Panc1 (cell line): ENCODE measurements around the gene NTNG2. TPM values are rescaled to one million over a fixed set of nuclear protein-coding genes. Genes with fewer than 3 reads are reported as not detected.
"Not testable (repeated sequence)": the region's sequence is repeated elsewhere in the genome, so short reads cannot be mapped to it uniquely, and the experiment has no call there.

Experiments
- ATAC-seq: fragments of 200-7000 bp; cut with Tn5 transposase; 2 replicates; pipeline ENCODE4 v1.9.1; 2020; ENCODE audit warnings: mild to moderate bottlenecking, moderate library complexity
- BruUV-seq: library from RNA; stranded (reverse); fragments of 400-500 nt; replicated peaks from 2 replicates; lab custom pipeline; 2021; lab: Mats Ljungman, UMichigan
- CTCF ChIA-PET: fragments of 300-600 bp; sonication (Branson Sonifier 250); formaldehyde crosslinking; loops from one replicate; lab custom pipeline; 2022; ENCODE audit warnings: antibody characterized with exemption; lab: Charles Lee
- POLR2A ChIA-PET: fragments of 300-600 bp; sonication (Branson Sonifier 250); formaldehyde crosslinking; loops from one replicate; lab custom pipeline; 2022; ENCODE audit warnings: antibody characterized with exemption; lab: Charles Lee
- DNase-seq: peaks from one replicate; pipeline ENCODE4 v3.0.0-alpha.2; 2010; ENCODE audit warnings: low read depth, low spot score
- H3K27ac ChIP-seq: 2 replicates; pipeline ENCODE4 v1.5.1; 2011; ENCODE audit warnings: mild to moderate bottlenecking, low read length, inconsistent platforms
- H3K27me3 ChIP-seq: fragments of 200-500 bp; sonication (Bioruptor generic); 2 replicates; pipeline ENCODE4 v1.6.0; 2014; ENCODE audit warnings: low read length, inconsistent platforms; ENCODE audit not compliant: control insufficient read depth, insufficient read depth
- H3K36me3 ChIP-seq: fragments of 200-500 bp; sonication (Bioruptor generic); 2 replicates; pipeline ENCODE4 v1.5.1; 2014; ENCODE audit warnings: inconsistent platforms, mild to moderate bottlenecking, low read length, moderate library complexity; ENCODE audit not compliant: control insufficient read depth, insufficient read depth
- H3K4me1 ChIP-seq: 2 replicates; pipeline ENCODE4 v1.5.1; 2011; ENCODE audit warnings: inconsistent platforms, mild to moderate bottlenecking, low read length, moderate library complexity; ENCODE audit not compliant: control insufficient read depth, insufficient read depth
- H3K4me3 ChIP-seq, 2 experiments: 2 replicates each; pipeline ENCODE4 v1.5.1; 2011 to 2012; ENCODE audit warnings: low read depth in 2 of 2, low read length in 2 of 2, mild to moderate bottlenecking in 2 of 2, inconsistent platforms in 1 of 2, moderate library complexity in 1 of 2
- H3K9me3 ChIP-seq: fragments of 200-500 bp; sonication (Bioruptor generic); 2 replicates; pipeline ENCODE4 v1.5.1; 2014; ENCODE audit warnings: low read depth, mild to moderate bottlenecking, inconsistent platforms, low read length, moderate library complexity; ENCODE audit not compliant: control insufficient read depth, insufficient read depth
- POLR2AphosphoS5 ChIP-seq: IDR thresholded peaks from 2 replicates; pipeline ENCODE4 v1.6.1; 2012; ENCODE audit warnings: mild to moderate bottlenecking, low read depth, low read length, moderate library complexity
- SIN3A ChIP-seq: IDR thresholded peaks from 2 replicates; pipeline ENCODE4 v1.6.1; 2012; ENCODE audit warnings: low read depth, mild to moderate bottlenecking, low read length, moderate library complexity, borderline replicate concordance; ENCODE audit not compliant: insufficient read depth
- TCF7L2 ChIP-seq: IDR thresholded peaks from 2 replicates; pipeline ENCODE4 v1.6.1; 2011; ENCODE audit warnings: mild to moderate bottlenecking, low read depth, low read length, inconsistent platforms
- in situ Hi-C: cut with HindIII; loops from 2 replicates; pipeline ENCODE4 v1.10.0; 2016; ENCODE audit warnings: low sequenced_read_pairs, low pct_unique_long_range_greater_than_20kb
- intact Hi-C: fragments of 100-400 bp; cut with micrococcal nuclease; formaldehyde crosslinking; loops from one replicate; pipeline ENCODE4 v1.10.0; 2022; ENCODE audit not compliant: unreplicated experiment
- total RNA-seq: library from RNA; stranded (reverse); gene quantifications from one replicate; pipeline ENCODE4 v1.2.1, GENCODE V29; 2021; ENCODE audit not compliant: unreplicated experiment
- TF ChIP-seq, protein P1 (sequence below), 2 experiments: IDR thresholded peaks; 2 replicates each; pipeline ENCODE4 v1.6.1; 2011 to 2012; ENCODE audit warnings: low read depth in 2 of 2, control low read depth in 1 of 2, low read length in 1 of 2, mild to moderate bottlenecking in 1 of 2, moderate library complexity in 1 of 2; ENCODE audit not compliant: insufficient read depth in 1 of 2
- TF ChIP-seq, protein P2 (sequence below): fragments of 450-650 bp; IDR thresholded peaks from 2 replicates; pipeline ENCODE4 v1.5.1; 2017; ENCODE audit warnings: mild to moderate bottlenecking

The NTNG2 gene
- total RNA-seq, 1 experiment from 2014 or later: 5.1 TPM

- H3K36me3 ChIP-seq: no peaks in the 10 kb centered on the region
- H3K27ac ChIP-seq: no peak overlapping the region
- CTCF ChIA-PET: no interaction called here
- no TSS peak for BruUV-seq
- POLR2A ChIA-PET: no interaction called here
- H3K9me3 ChIP-seq: no peaks in the 10 kb centered on the region
- TF ChIP-seq, protein P1, sequence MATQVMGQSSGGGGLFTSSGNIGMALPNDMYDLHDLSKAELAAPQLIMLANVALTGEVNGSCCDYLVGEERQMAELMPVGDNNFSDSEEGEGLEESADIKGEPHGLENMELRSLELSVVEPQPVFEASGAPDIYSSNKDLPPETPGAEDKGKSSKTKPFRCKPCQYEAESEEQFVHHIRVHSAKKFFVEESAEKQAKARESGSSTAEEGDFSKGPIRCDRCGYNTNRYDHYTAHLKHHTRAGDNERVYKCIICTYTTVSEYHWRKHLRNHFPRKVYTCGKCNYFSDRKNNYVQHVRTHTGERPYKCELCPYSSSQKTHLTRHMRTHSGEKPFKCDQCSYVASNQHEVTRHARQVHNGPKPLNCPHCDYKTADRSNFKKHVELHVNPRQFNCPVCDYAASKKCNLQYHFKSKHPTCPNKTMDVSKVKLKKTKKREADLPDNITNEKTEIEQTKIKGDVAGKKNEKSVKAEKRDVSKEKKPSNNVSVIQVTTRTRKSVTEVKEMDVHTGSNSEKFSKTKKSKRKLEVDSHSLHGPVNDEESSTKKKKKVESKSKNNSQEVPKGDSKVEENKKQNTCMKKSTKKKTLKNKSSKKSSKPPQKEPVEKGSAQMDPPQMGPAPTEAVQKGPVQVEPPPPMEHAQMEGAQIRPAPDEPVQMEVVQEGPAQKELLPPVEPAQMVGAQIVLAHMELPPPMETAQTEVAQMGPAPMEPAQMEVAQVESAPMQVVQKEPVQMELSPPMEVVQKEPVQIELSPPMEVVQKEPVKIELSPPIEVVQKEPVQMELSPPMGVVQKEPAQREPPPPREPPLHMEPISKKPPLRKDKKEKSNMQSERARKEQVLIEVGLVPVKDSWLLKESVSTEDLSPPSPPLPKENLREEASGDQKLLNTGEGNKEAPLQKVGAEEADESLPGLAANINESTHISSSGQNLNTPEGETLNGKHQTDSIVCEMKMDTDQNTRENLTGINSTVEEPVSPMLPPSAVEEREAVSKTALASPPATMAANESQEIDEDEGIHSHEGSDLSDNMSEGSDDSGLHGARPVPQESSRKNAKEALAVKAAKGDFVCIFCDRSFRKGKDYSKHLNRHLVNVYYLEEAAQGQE (IDR thresholded peaks at IDR 0.05; ENCODE audit: insufficient read depth in 1 of 2, low read depth in 2 of 2, low read length in 1 of 2): no peak
- TF ChIP-seq, protein P2, sequence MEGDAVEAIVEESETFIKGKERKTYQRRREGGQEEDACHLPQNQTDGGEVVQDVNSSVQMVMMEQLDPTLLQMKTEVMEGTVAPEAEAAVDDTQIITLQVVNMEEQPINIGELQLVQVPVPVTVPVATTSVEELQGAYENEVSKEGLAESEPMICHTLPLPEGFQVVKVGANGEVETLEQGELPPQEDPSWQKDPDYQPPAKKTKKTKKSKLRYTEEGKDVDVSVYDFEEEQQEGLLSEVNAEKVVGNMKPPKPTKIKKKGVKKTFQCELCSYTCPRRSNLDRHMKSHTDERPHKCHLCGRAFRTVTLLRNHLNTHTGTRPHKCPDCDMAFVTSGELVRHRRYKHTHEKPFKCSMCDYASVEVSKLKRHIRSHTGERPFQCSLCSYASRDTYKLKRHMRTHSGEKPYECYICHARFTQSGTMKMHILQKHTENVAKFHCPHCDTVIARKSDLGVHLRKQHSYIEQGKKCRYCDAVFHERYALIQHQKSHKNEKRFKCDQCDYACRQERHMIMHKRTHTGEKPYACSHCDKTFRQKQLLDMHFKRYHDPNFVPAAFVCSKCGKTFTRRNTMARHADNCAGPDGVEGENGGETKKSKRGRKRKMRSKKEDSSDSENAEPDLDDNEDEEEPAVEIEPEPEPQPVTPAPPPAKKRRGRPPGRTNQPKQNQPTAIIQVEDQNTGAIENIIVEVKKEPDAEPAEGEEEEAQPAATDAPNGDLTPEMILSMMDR: no peak
- TF ChIP-seq SIN3A (no peak), POLR2AphosphoS5 (no peak), TCF7L2 (no peak)
- no peak overlapping the region for H3K4me3 ChIP-seq
- no peak for ATAC-seq
- in situ Hi-C loops: no loop called here
- no peaks in the 10 kb centered on the region; the same call in 1 of the 2 replicates for H3K27me3 ChIP-seq
- H3K4me1 ChIP-seq: no peaks in the 10 kb centered on the region
- no peak for DNase-seq
- intact Hi-C loops: no loop called here
These were observed 32.3 kb upstream of the NTNG2 start for GRCh38 chr9:132129535-132129934.

- H3K36me3 ChIP-seq, ATAC-seq, POLR2A ChIA-PET, intact Hi-C loops, H3K4me1 ChIP-seq, in situ Hi-C loops, H3K27ac ChIP-seq, CTCF ChIA-PET, H3K9me3 ChIP-seq, DNase-seq, BruUV-seq, H3K27me3 ChIP-seq, H3K4me3 ChIP-seq: not testable (repeated sequence)
These were observed 27.8 kb upstream of the NTNG2 start for GRCh38 chr9:132134085-132134484.

GRCh38 chr9:132135456-132135855 is 26.4 kb upstream of the NTNG2 start:
- Histone ChIP-seq H3K27me3 (no peaks in the 10 kb centered on the region), H3K27ac (no peak overlapping the region), H3K36me3 (no peaks in the 10 kb centered on the region), H3K9me3 (no peaks in the 10 kb centered on the region), H3K4me3 (no peak overlapping the region), H3K4me1 (no peaks in the 10 kb centered on the region)
- no peak for DNase-seq
- POLR2A ChIA-PET: no interaction called here
- in situ Hi-C loops (no loop called here), intact Hi-C loops (no loop called here)
- CTCF ChIA-PET: no interaction called here
- no peak for ATAC-seq
- no TSS peak for BruUV-seq
- TF ChIP-seq SIN3A: no peak
- no peak for TF ChIP-seq POLR2AphosphoS5
